K562 (cell line): Measurements from ENCODE around the gene VSIG2. TPM values are rescaled to one million over a fixed set of nuclear protein-coding genes. Genes with fewer than 3 reads are reported as not detected.

ENCODE experiments used
- ATAC-seq: fragments of 200-7000 bp; cut with Tn5 transposase; 3 replicates; pipeline ENCODE4 v1.9.1; 2020; ENCODE audit warnings: moderate library complexity
- BruUV-seq: library from RNA; stranded (reverse); fragments of 400-500 nt; replicated peaks from 2 replicates; lab custom pipeline; 2021; lab: Mats Ljungman, UMichigan
- CTCF ChIA-PET: fragments of 300-600 bp; formaldehyde crosslinking; extraction: SDS; loops from one replicate; lab custom pipeline; 2021; ENCODE audit warnings: low intra/inter-chr PET ratio; lab: Yijun Ruan, JAX
- POLR2A ChIA-PET: fragments of 300-600, 350-650 bp; sonication (Branson Sonifier 250); formaldehyde crosslinking; extraction: SDS; loops from one replicate; lab custom pipeline; 2021; ENCODE audit warnings: antibody characterized with exemption, inconsistent platforms; lab: Yijun Ruan, JAX
- DNase-seq, 4 experiments: peaks; one replicate each; pipeline versions ENCODE4 v3.0.0 to v3.0.0-alpha.2; 2011 to 2018; ENCODE audit warnings: low spot score in 3 of 4, mixed read lengths in 3 of 4; ENCODE audit errors: extremely low read depth in 1 of 4
- FAIRE-seq: peaks from 2 replicates; lab custom pipeline; 2011; peaks lifted over from hg19 to GRCh38; lab: Jason Lieb, UNC
- H2AFZ ChIP-seq: 2 replicates; pipeline ENCODE4 v1.6.0; 2011; ENCODE audit warnings: low read depth, low read length, control low read depth, inconsistent platforms
- H3K27ac ChIP-seq: fragments of 200-600 bp; 3 replicates; pipeline ENCODE4 v1.8.0; 2011; ENCODE audit warnings: low read depth, mild to moderate bottlenecking, control low read depth, inconsistent platforms, low read length, moderate library complexity, mixed read lengths; ENCODE audit errors: extremely low read depth
- H3K27me3 ChIP-seq, 2 experiments: fragments of 300-600 bp in 1 of 2; 2 replicates in 1 of 2; 3 replicates in 1 of 2; pipeline versions ENCODE4 v1.6.0 to v1.8.0; 2011; ENCODE audit warnings: inconsistent platforms in 2 of 2, low read length in 2 of 2, mild to moderate bottlenecking in 1 of 2, mixed read lengths in 1 of 2, moderate library complexity in 1 of 2; ENCODE audit not compliant: control insufficient read depth in 2 of 2, insufficient read depth in 2 of 2
- H3K36me3 ChIP-seq: fragments of 300-600 bp; 3 replicates; pipeline ENCODE4 v1.8.0; 2011; ENCODE audit warnings: mild to moderate bottlenecking, low read length, inconsistent platforms; ENCODE audit not compliant: control insufficient read depth, insufficient read depth
- H3K4me1 ChIP-seq, 2 experiments: fragments of 200-600 bp in 1 of 2; replicated peaks in 1 of 2; 2 replicates in 1 of 2; 3 replicates in 1 of 2; pipeline versions ENCODE4 v1.5.1 to v1.8.0; 2011; ENCODE audit warnings: inconsistent platforms in 2 of 2, low read length in 2 of 2, mild to moderate bottlenecking in 1 of 2, mixed read lengths in 1 of 2, moderate library complexity in 1 of 2; ENCODE audit not compliant: control insufficient read depth in 2 of 2, insufficient read depth in 2 of 2
- H3K4me2 ChIP-seq: 2 replicates; pipeline ENCODE4 v1.6.1; 2011; ENCODE audit warnings: low read length, control low read depth, inconsistent platforms, mixed read lengths; ENCODE audit not compliant: insufficient read depth
- H3K4me3 ChIP-seq: fragments of 200-600 bp; sonication (generic), shearing (Covaris generic); 2 replicates; pipeline ENCODE4 v1.5.1; 2016; ENCODE audit warnings: control low read depth, inconsistent platforms
- H3K79me2 ChIP-seq: fragments of 200-600 bp; 3 replicates; pipeline ENCODE4 v1.8.0; 2011; ENCODE audit warnings: low read length, inconsistent platforms; ENCODE audit not compliant: control insufficient read depth, insufficient read depth
- H3K9ac ChIP-seq, 2 experiments: 2 replicates each; pipeline versions ENCODE4 v1.6.0 to v1.6.1; 2011; ENCODE audit warnings: low read depth in 2 of 2, low read length in 2 of 2, control low read depth in 1 of 2, inconsistent platforms in 1 of 2, mild to moderate bottlenecking in 1 of 2, mixed read lengths in 1 of 2; ENCODE audit not compliant: insufficient read depth in 1 of 2
- H3K9me1 ChIP-seq: one replicate; pipeline ENCODE4 v1.6.0; 2011; ENCODE audit warnings: inconsistent platforms, mild to moderate bottlenecking, low read length, moderate library complexity; ENCODE audit not compliant: control insufficient read depth, insufficient read depth
- H3K9me3 ChIP-seq: replicated peaks from 2 replicates; pipeline ENCODE4 v1.5.1; 2011; ENCODE audit warnings: low read depth, low read length, inconsistent platforms; ENCODE audit not compliant: control insufficient read depth, insufficient read depth
- H4K20me1 ChIP-seq: replicated peaks from 2 replicates; pipeline ENCODE4 v1.6.1; 2011; ENCODE audit warnings: low read length, inconsistent platforms, mixed read lengths; ENCODE audit not compliant: control insufficient read depth, insufficient read depth
- CBFA2T3 ChIP-seq: fragments of 450-650 bp; IDR thresholded peaks from 2 replicates; pipeline ENCODE4 v1.6.1; 2017
- NFIC ChIP-seq: fragments of 450-650 bp; IDR thresholded peaks from 2 replicates; pipeline ENCODE4 v1.6.1; 2017; ENCODE audit warnings: mild to moderate bottlenecking, inconsistent platforms
- POLR2AphosphoS2 ChIP-seq: IDR thresholded peaks from 2 replicates; pipeline ENCODE4 v1.6.1; 2012; ENCODE audit warnings: low read length, improper control_type of control experiment
- RBM39 ChIP-seq: fragments of 200-400 bp; formaldehyde crosslinking; optimal IDR thresholded peaks from 2 replicates; pipeline ENCODE3; 2018; ENCODE audit warnings: low read depth, low read length
- ZBTB17 ChIP-seq: fragments of 450-650 bp; formaldehyde crosslinking; IDR thresholded peaks from 2 replicates; pipeline ENCODE4 v1.4.0; 2020; ENCODE audit warnings: mild to moderate bottlenecking
- WGBS: fragments of 100-300 bp; shearing (Covaris generic); methylation state at CpG from one replicate; pipeline ENCODE4 v1.1.6; 2016; ENCODE audit warnings: low coverage, mixed read lengths; ENCODE audit not compliant: insufficient coverage; ENCODE audit errors: missing lambda C conversion rate; 5-methylcytosine and 5-hydroxymethylcytosine counted together
- in situ Hi-C: fragments of 300-500 bp; cut with MboI; formaldehyde crosslinking; loops from 4 replicates; pipeline ENCODE4 v1.15.0; 2018; ENCODE audit warnings: inconsistent platforms, mixed read lengths
- intact Hi-C: fragments of 100-400 bp; cut with micrococcal nuclease; formaldehyde crosslinking; loops from 2 replicates; pipeline ENCODE4 v1.14.2; 2022
- polyA plus RNA-seq, 8 experiments: library from polyadenylated mRNA; depleted of rRNA in 4 of 8; stranded (reverse) in 5 of 8; unstranded in 3 of 8; fragments of >200 nt; fragmentation: Nextera tagmentation in 2 of 8; fragmentation: Illumina TruSeq in 1 of 8; extraction: Ambion mirVana in 2 of 8; extraction: Trizol in 1 of 8; gene quantifications; 2 replicates each; pipeline versions ENCODE4 v1.2.1 to v1.2.3, GENCODE V29; 2011 to 2014; ENCODE audit warnings: inconsistent platforms in 1 of 8, missing spikeins in 1 of 8
- total RNA-seq, 7 experiments: library from RNA; depleted of rRNA in 6 of 7; stranded (reverse); fragments of >200 nt in 6 of 7; fragmentation: Illumina TruSeq in 2 of 7; extraction: Trizol in 2 of 7; gene quantifications; 2 replicates each; pipeline versions ENCODE4 v1.2.1 to v1.2.3, GENCODE V29; 2011 to 2021; ENCODE audit warnings: low replicate concordance in 1 of 7
- TF ChIP-seq, protein P1 (sequence below), 2 experiments: fragments of 450-650 bp in 1 of 2; sonication (generic) in 1 of 2; formaldehyde crosslinking in 1 of 2; IDR thresholded peaks in 1 of 2; conservative IDR thresholded peaks in 1 of 2; 2 replicates each; pipeline versions ENCODE4 v1.6.1 to v1.8.1; 2016 to 2023; ENCODE audit warnings: mild to moderate bottlenecking in 2 of 2, moderate library complexity in 2 of 2, inconsistent platforms in 1 of 2, missing genetic modification reagents in 1 of 2
- TF ChIP-seq, protein P2 (sequence below): fragments of 250-450 bp; sonication (Bioruptor Pico); IDR thresholded peaks from 2 replicates; pipeline ENCODE4 v1.9.0; 2021; ENCODE audit warnings: mild to moderate bottlenecking

The VSIG2 gene
- total and polyA plus RNA-seq, 9 of the 15 experiments (the other 6 are each of a cell fraction or from before 2014, with no cell fraction given) = not detected

DNA sequence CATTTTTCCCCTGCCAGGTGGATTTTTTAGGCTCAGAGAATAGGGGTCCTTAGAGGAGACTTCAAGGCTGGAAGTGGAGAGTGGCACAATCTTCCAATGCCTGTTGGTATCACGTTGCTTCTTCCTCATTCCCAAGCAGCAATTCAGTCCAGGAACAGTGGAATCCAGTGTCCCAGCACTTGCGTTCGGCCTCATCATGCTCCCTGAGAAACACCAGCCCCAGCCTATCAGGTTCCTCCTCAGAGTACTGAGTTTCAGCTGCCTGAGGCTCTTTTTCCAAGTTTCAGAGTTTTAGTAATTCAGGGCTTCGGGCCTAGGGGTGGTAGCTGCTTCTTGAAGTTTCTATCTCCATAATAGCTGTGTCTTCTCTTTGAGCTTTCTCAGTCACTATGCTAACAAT lies 44.2 kb downstream of the VSIG2 start:
- intact Hi-C loops (no loop called here), in situ Hi-C loops (no loop called here)
- TF ChIP-seq NFIC (no peak), RBM39 (no peak), CBFA2T3 (no peak), POLR2AphosphoS2 (no peak), ZBTB17 (CRISPR knock-in tag) (no peak)
- TF ChIP-seq, protein P1, sequence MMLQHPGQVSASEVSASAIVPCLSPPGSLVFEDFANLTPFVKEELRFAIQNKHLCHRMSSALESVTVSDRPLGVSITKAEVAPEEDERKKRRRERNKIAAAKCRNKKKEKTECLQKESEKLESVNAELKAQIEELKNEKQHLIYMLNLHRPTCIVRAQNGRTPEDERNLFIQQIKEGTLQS (IDR thresholded peaks at IDR 0.05) = no peak
- TF ChIP-seq, protein P1 (CRISPR knock-in tag; conservative IDR thresholded peaks at IDR 0.05) = no peak
- TF ChIP-seq, protein P2, sequence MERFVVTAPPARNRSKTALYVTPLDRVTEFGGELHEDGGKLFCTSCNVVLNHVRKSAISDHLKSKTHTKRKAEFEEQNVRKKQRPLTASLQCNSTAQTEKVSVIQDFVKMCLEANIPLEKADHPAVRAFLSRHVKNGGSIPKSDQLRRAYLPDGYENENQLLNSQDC (CRISPR knock-in tag) = no peak
- POLR2A ChIA-PET = interaction anchor here (0.9 kb wide), 1 partner anchor 37 kb away, joined by 5 read pairs; no protein-coding TSS in a partner anchor
- Histone ChIP-seq H3K4me3 (no peak overlapping the region), H4K20me1 (no peaks in the 10 kb centered on the region), H3K36me3 (no peaks in the 10 kb centered on the region), H3K9ac (no peak overlapping the region), H3K9me3 (peaks cover 2% of the 10 kb centered on the region; the same call in 1 of the 2 replicates), H3K9me1 (no peaks in the 10 kb centered on the region), H3K27ac (no peak overlapping the region), H2AFZ (no peak overlapping the region), H3K79me2 (no peaks in the 10 kb centered on the region), H3K4me1 (no peaks in the 10 kb centered on the region), H3K27me3 (peaks cover 10 to 14% of the 10 kb centered on the region in 2 experiments; a peak in 3 of 5 replicates), H3K4me2 (no peak overlapping the region)
- CTCF ChIA-PET = no interaction called here
- WGBS = 2% methylated on average over 4 of the region's 4 CpGs
- no TSS peak for BruUV-seq
- ATAC-seq (no peak), FAIRE-seq (no peak), DNase-seq (no peak)
